Mesenchymal stem cell (in vitro differentiated cells and primary cell): ENCODE results near the gene C9orf85.

Source experiments
- DNase-seq: peaks from one replicate; pipeline ENCODE4 v3.0.0-alpha.2; 2013
- H2AFZ ChIP-seq: one replicate; pipeline ENCODE4 v1.6.1; 2013; ENCODE audit warnings: low read depth, mild to moderate bottlenecking, control low read depth, inconsistent platforms, low read length, moderate library complexity
- H2AK5ac ChIP-seq: 2 replicates; pipeline ENCODE4 v1.6.1; 2013; ENCODE audit warnings: low read length, moderate library complexity, mild to moderate bottlenecking, inconsistent platforms; ENCODE audit not compliant: severe bottlenecking
- H2BK120ac ChIP-seq: one replicate; pipeline ENCODE4 v1.6.1; 2013; ENCODE audit warnings: low read depth, mild to moderate bottlenecking, inconsistent platforms, low read length, moderate library complexity
- H2BK12ac ChIP-seq, 2 experiments: one replicate each; pipeline ENCODE4 v1.6.1; 2013; ENCODE audit warnings: inconsistent platforms in 2 of 2, low read length in 2 of 2, mild to moderate bottlenecking in 2 of 2, moderate library complexity in 2 of 2, control low read depth in 1 of 2
- H2BK15ac ChIP-seq: one replicate; pipeline ENCODE4 v1.6.1; 2013; ENCODE audit warnings: mild to moderate bottlenecking, low read depth, inconsistent platforms; ENCODE audit not compliant: poor library complexity, severe bottlenecking
- H2BK5ac ChIP-seq: 2 replicates; pipeline ENCODE4 v1.6.1; 2013; ENCODE audit warnings: low read depth, mild to moderate bottlenecking, low read length, control low read depth, inconsistent platforms; ENCODE audit not compliant: poor library complexity, severe bottlenecking
- H3K14ac ChIP-seq, 2 experiments: one replicate each; pipeline ENCODE4 v1.6.1; 2013; ENCODE audit warnings: inconsistent platforms in 2 of 2, low read length in 2 of 2, control low read depth in 1 of 2, mild to moderate bottlenecking in 1 of 2, moderate library complexity in 1 of 2
- H3K18ac ChIP-seq, 2 experiments: one replicate each; pipeline ENCODE4 v1.6.1; 2013; ENCODE audit warnings: inconsistent platforms in 2 of 2, low read length in 2 of 2, control low read depth in 1 of 2, low read depth in 1 of 2, mild to moderate bottlenecking in 1 of 2
- H3K23ac ChIP-seq, 2 experiments: one replicate each; pipeline ENCODE4 v1.6.1; 2013; ENCODE audit warnings: inconsistent platforms in 2 of 2, low read length in 2 of 2, mild to moderate bottlenecking in 2 of 2, moderate library complexity in 2 of 2, control low read depth in 1 of 2
- H3K27ac ChIP-seq: 2 replicates; pipeline ENCODE4 v1.5.1; 2013; ENCODE audit warnings: mild to moderate bottlenecking, moderate library complexity, low read length, control low read depth, inconsistent platforms; ENCODE audit not compliant: poor library complexity, severe bottlenecking
- H3K27me3 ChIP-seq, 2 experiments: 2 replicates each; pipeline versions ENCODE4 v1.6.1 to v1.7.0; 2013; ENCODE audit warnings: low read length in 2 of 2, mild to moderate bottlenecking in 2 of 2, moderate library complexity in 2 of 2, control low read depth in 1 of 2, inconsistent platforms in 1 of 2; ENCODE audit not compliant: control insufficient read depth in 1 of 2, insufficient read depth in 1 of 2
- H3K36me3 ChIP-seq, 2 experiments: 2 replicates each; pipeline versions ENCODE4 v1.6.1 to v1.7.0; 2013; ENCODE audit warnings: low read length in 2 of 2, control low read depth in 1 of 2, inconsistent platforms in 1 of 2, low read depth in 1 of 2, mild to moderate bottlenecking in 1 of 2; ENCODE audit not compliant: insufficient read depth in 2 of 2, control insufficient read depth in 1 of 2
- H3K4ac ChIP-seq, 2 experiments: one replicate each; pipeline ENCODE4 v1.6.1; 2013; ENCODE audit warnings: inconsistent platforms in 2 of 2, low read length in 2 of 2, mild to moderate bottlenecking in 2 of 2, moderate library complexity in 2 of 2, control low read depth in 1 of 2, low read depth in 1 of 2
- H3K4me1 ChIP-seq: 2 replicates; pipeline ENCODE4 v1.6.1; 2013; ENCODE audit warnings: low read depth, low read length, control low read depth; ENCODE audit not compliant: control insufficient read depth, insufficient read depth
- H3K4me2 ChIP-seq: 2 replicates; pipeline ENCODE4 v1.6.1; 2013; ENCODE audit warnings: low read length, mild to moderate bottlenecking, inconsistent platforms; ENCODE audit not compliant: poor library complexity, severe bottlenecking
- H3K4me3 ChIP-seq, 2 experiments: 2 replicates each; pipeline versions ENCODE4 v1.5.1 to v1.7.0; 2013; ENCODE audit warnings: low read length in 2 of 2, mild to moderate bottlenecking in 2 of 2, control low read depth in 1 of 2, low read depth in 1 of 2; ENCODE audit not compliant: insufficient read depth in 1 of 2
- H3K79me1 ChIP-seq: replicated peaks from 2 replicates; pipeline ENCODE4 v1.6.1; 2013; ENCODE audit warnings: mild to moderate bottlenecking, control low read depth, low read length, inconsistent platforms; ENCODE audit not compliant: poor library complexity, severe bottlenecking
- H3K9ac ChIP-seq: 2 replicates; pipeline ENCODE4 v1.7.0; 2013; ENCODE audit warnings: mild to moderate bottlenecking, low read length, moderate library complexity
- H3K9me3 ChIP-seq: 2 replicates; pipeline ENCODE4 v1.7.0; 2013; ENCODE audit warnings: mild to moderate bottlenecking, low read length; ENCODE audit not compliant: control insufficient read depth
- H4K8ac ChIP-seq: one replicate; pipeline ENCODE4 v1.6.1; 2013; ENCODE audit warnings: inconsistent platforms, mild to moderate bottlenecking, low read length, moderate library complexity
- H4K91ac ChIP-seq: one replicate; pipeline ENCODE4 v1.6.1; 2013; ENCODE audit warnings: mild to moderate bottlenecking, low read length, inconsistent platforms
- WGBS: methylation state at CpG from one replicate; pipeline ENCODE4 v1.1.7; 2013; ENCODE audit warnings: mixed read lengths; 5-methylcytosine and 5-hydroxymethylcytosine counted together

C9orf85 gene

GRCh38 chr9:71876829-71877228 is 34.6 kb upstream of the C9orf85 start:
- Histone ChIP-seq H2AK5ac (no peak overlapping the region), H3K23ac (no peak overlapping the region), H3K4me1 (no peaks in the 10 kb centered on the region), H3K36me3 (peaks cover 0 to 17% of the 10 kb centered on the region in 2 experiments), H3K9ac (no peak overlapping the region), H2BK12ac (no peak overlapping the region), H3K14ac (no peak overlapping the region), H2BK120ac (no peak overlapping the region), H3K27ac (no peak overlapping the region), H3K18ac (no peak overlapping the region), H3K4me3 (peak overlapping the region in 1 of 2 experiments; percentile 14), H2BK15ac (no peak overlapping the region), H2BK5ac (no peak overlapping the region), H3K4ac (no peak overlapping the region), H3K79me1 (peaks cover 13% of the 10 kb centered on the region), H3K4me2 (no peak overlapping the region), H3K27me3 (no peaks in the 10 kb centered on the region), H3K9me3 (peaks cover 54% of the 10 kb centered on the region), H4K91ac (no peak overlapping the region), H2AFZ (no peak overlapping the region), H4K8ac (no peak overlapping the region)
- no peak for DNase-seq

- Histone ChIP-seq H2BK15ac (no peak overlapping the region), H3K14ac (no peak overlapping the region), H2BK120ac (no peak overlapping the region), H3K9me3 (peaks cover 65% of the 10 kb centered on the region), H3K27me3 (no peaks in the 10 kb centered on the region), H3K4me3 (peak overlapping the region in 1 of 2 experiments; percentile 39), H2AFZ (no peak overlapping the region), H3K9ac (no peak overlapping the region), H3K4me2 (no peak overlapping the region), H2BK5ac (no peak overlapping the region), H3K4me1 (no peaks in the 10 kb centered on the region), H3K79me1 (peaks cover 15% of the 10 kb centered on the region), H3K23ac (no peak overlapping the region), H3K4ac (no peak overlapping the region), H3K27ac (no peak overlapping the region), H2BK12ac (no peak overlapping the region), H3K36me3 (peaks cover 0 to 17% of the 10 kb centered on the region in 2 experiments), H4K8ac (no peak overlapping the region), H3K18ac (no peak overlapping the region), H4K91ac (no peak overlapping the region), H2AK5ac (no peak overlapping the region)
- no peak for DNase-seq
- WGBS = 100% methylated on average over 1 of the region's 4 CpGs
These were observed 32.8 kb upstream of the C9orf85 start for GRCh38 chr9:71878327-71879274.

- Histone ChIP-seq H3K36me3 (peaks cover 0 to 6% of the 10 kb centered on the region in 2 experiments), H4K91ac (no peak overlapping the region), H3K79me1 (peaks cover 15% of the 10 kb centered on the region), H2BK12ac (no peak overlapping the region), H3K4me2 (no peak overlapping the region), H3K9me3 (peaks cover 71% of the 10 kb centered on the region), H2BK120ac (no peak overlapping the region), H2BK15ac (no peak overlapping the region), H2BK5ac (no peak overlapping the region), H3K14ac (no peak overlapping the region), H3K27me3 (no peaks in the 10 kb centered on the region), H2AK5ac (no peak overlapping the region), H3K27ac (no peak overlapping the region), H3K4me3 (no peak overlapping the region), H3K18ac (no peak overlapping the region), H3K23ac (no peak overlapping the region), H3K4ac (no peak overlapping the region), H3K9ac (no peak overlapping the region), H3K4me1 (no peaks in the 10 kb centered on the region), H2AFZ (no peak overlapping the region), H4K8ac (no peak overlapping the region)
- WGBS = 100% methylated on average over 2 of the region's 2 CpGs
- DNase-seq = no peak
These were observed 31.7 kb upstream of the C9orf85 start for GRCh38 chr9:71879644-71880174.

GRCh38 chr9:71884005-71884404 is 27.4 kb upstream of the C9orf85 start:
- no peak overlapping the region for H2BK120ac ChIP-seq
- peak overlapping the region in 1 of 2 experiments; percentile 35 for H3K4me3 ChIP-seq
- H3K27ac ChIP-seq = no peak overlapping the region
- H4K8ac ChIP-seq = no peak overlapping the region
- no peak overlapping the region for H3K4ac ChIP-seq
- no peak overlapping the region for H4K91ac ChIP-seq
- no peak overlapping the region for H3K4me2 ChIP-seq
- no peak overlapping the region for H3K14ac ChIP-seq
- no peaks in the 10 kb centered on the region for H3K4me1 ChIP-seq
- no peak overlapping the region for H2BK5ac ChIP-seq
- no peak for DNase-seq
- H2BK12ac ChIP-seq = no peak overlapping the region
- no peak overlapping the region for H3K23ac ChIP-seq
- no peaks in the 10 kb centered on the region for H3K36me3 ChIP-seq
- peaks cover 6% of the 10 kb centered on the region for H3K79me1 ChIP-seq
- H3K9me3 ChIP-seq = peaks cover 34% of the 10 kb centered on the region
- no peak overlapping the region for H2AFZ ChIP-seq
- H3K18ac ChIP-seq = no peak overlapping the region
- H2BK15ac ChIP-seq = no peak overlapping the region
- no peak overlapping the region for H3K9ac ChIP-seq
- no peak overlapping the region for H2AK5ac ChIP-seq
- no peaks in the 10 kb centered on the region for H3K27me3 ChIP-seq
